ENCODE data around the gene FADS3. TPM values are rescaled to one million over a fixed set of nuclear protein-coding genes. Genes with fewer than 3 reads are reported as not detected.

FADS3 gene
- total RNA-seq, 1 donor from 2014 or later = 127 TPM

DNA sequence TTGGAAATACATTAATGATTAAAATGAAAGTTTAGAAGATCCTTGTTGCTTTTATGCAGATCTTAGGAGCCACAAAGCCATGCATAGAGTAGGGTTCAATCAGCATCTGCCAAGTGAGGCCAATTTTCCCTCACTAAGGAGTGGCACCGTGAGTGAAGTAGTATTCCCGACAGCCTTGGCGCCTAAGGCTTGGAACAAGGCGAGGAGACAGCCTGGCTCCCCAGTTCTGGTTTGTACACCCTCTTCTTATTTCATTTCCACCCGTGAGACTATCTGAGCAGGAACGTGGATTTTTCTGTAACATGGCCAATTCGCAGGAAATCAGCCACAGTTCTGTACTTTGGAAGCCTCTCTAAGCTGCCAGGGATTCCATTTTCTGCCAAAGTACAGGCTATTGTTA is 40.7 kb downstream of the FADS3 start:
- ATAC-seq = no peak
- no peak for DNase-seq (ENCODE audit: low spot score)
- intact Hi-C loops (cut with DNase I) = no loop called here

GRCh38 chr11:61848631-61849030 is 42.7 kb downstream of the FADS3 start:
- ATAC-seq (no peak), DNase-seq (ENCODE audit: low spot score) (no peak)
- intact Hi-C loops (cut with DNase I) = no loop called here

- DNase-seq (ENCODE audit: low spot score) = no peak
Measured at GRCh38 chr11:61847914-61848581, 43.3 kb downstream of the FADS3 start.

GRCh38 chr11:61846362-61847020 is 44.9 kb downstream of the FADS3 start:
- DNase-seq (ENCODE audit: low spot score) = no peak
- intact Hi-C loops (cut with DNase I) = no loop called here
- ATAC-seq = peak; percentile 67

More at GRCh38 chr11:61847914-61848581, 43.3 kb downstream of the FADS3 start:
- ATAC-seq = no peak
- intact Hi-C loops (cut with DNase I) = no loop called here

GRCh38 chr11:61844909-61845565 is 46.3 kb downstream of the FADS3 start:
- intact Hi-C loops (cut with DNase I) = no loop called here
- DNase-seq (ENCODE audit: low spot score) (no peak), ATAC-seq (peak; percentile 16)

- intact Hi-C loops (cut with DNase I) = no loop called here
- ATAC-seq (no peak), DNase-seq (ENCODE audit: low spot score) (no peak)
Measured at GRCh38 chr11:61842528-61842820, 48.9 kb downstream of the FADS3 start.

DNA sequence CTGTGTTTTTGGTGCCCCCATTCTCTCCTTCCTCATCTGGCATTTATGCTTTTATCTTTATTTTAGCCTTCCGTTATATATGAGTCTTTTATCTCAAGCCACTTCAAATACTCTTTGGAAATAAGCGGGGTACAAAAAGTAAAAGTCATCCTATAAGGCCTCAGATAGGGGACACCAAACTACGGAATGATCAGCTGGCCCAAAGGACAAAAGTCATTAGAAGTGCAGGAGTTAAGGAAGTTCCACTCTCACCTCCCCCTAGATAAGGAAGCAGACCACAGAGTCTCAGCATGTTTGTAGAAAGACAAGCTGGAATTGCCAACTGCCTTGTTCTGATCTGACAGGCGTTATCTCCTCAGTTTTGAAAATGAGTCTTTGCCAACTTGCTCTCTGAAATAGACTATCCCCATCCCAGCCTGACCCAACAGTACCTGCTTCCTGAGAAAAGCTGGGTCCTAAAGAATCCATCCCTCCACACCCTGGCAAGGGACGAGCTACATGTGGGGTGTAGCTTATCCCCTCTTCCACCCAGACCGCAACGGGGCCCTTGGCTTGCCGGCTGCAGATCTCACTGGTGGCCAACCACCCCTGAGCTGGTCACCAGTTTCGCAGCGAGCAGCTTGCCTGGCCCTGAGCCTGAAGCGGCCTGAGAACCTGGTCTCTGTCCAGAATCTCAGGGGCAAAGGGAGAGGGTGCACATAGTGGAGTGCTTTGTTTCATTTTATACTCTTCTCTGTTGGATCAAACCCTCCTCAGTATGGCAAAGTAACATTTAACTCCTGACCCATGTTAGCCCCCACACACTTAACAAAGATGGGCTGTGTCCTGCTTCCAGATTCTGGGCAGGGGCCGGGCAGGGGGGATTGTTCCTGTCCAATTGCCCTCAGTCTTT is 49.5 kb downstream of the FADS3 start:
- no peak for DNase-seq (ENCODE audit: low spot score)
- no peak for ATAC-seq

DNA sequence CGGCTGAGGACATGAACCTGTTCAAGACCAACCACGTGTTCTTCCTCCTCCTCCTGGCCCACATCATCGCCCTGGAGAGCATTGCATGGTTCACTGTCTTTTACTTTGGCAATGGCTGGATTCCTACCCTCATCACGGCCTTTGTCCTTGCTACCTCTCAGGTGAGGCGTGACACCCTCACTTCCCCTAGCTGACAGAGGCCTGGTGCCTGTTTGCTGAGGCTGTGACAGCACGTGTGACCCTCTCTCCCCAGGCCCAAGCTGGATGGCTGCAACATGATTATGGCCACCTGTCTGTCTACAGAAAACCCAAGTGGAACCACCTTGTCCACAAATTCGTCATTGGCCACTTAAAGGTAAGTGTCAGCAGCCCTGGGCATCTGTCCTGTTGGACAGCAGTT is 51.0 kb downstream of the FADS3 start:
- DNase-seq (ENCODE audit: low spot score) (no peak), ATAC-seq (no peak)
- intact Hi-C loops (cut with DNase I) = no loop called here

More for the DNA sequence above, 49.5 kb downstream of the FADS3 start:
- intact Hi-C loops (cut with DNase I) = no loop called here

DNA sequence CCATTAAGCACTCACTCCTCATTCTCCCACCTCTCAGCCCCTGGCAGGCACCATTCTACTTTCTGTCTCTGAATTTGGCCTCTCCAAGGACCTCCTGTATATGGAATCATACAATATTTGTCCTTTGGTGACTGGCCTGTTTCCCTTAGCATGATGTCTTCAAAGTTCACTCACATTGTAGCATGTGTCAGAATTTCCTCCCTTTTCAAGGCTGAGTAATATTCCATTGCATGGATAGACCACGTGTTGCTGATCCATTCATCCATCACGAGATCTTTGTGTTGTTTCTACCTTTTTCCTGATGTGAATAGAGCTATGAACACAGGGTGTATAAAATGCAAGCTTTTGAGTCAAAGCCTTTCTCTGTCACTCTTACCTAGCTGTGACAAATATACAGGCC is 51.6 kb downstream of the FADS3 start:
- intact Hi-C loops (cut with DNase I) = no loop called here
- ATAC-seq (no peak), DNase-seq (ENCODE audit: low spot score) (no peak)

DNA sequence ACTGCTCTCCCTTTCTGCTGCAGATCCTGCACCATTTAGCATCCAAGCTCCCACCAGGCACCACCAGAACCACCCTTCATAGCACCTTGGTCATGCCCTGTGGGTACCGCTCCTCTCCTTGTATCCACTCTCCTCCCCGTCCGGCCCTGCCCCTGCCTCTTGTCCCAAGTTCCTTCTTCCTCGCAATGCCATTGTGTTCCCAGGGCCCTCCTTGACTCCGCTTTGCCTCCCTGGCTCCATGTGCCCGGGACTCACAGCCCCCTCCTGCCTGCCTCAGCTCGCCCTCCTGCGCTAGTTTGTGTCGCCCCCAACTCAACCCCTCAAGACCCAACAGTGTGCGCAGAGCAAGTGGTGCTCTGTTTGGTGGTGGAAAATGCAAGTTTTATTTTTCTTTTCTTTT is 52.4 kb downstream of the FADS3 start:
- ATAC-seq (no peak), DNase-seq (ENCODE audit: low spot score) (no peak)
- intact Hi-C loops (cut with DNase I) = no loop called here

GRCh38 chr11:61838501-61838900 is 52.8 kb downstream of the FADS3 start:
- ATAC-seq = no peak
- intact Hi-C loops (cut with DNase I) = no loop called here
- DNase-seq (ENCODE audit: low spot score) = no peak

GRCh38 chr11:61837411-61838005 is 53.8 kb downstream of the FADS3 start:
- DNase-seq (ENCODE audit: low spot score) (no peak), ATAC-seq (no peak)
- intact Hi-C loops (cut with DNase I) = no loop called here

DNA sequence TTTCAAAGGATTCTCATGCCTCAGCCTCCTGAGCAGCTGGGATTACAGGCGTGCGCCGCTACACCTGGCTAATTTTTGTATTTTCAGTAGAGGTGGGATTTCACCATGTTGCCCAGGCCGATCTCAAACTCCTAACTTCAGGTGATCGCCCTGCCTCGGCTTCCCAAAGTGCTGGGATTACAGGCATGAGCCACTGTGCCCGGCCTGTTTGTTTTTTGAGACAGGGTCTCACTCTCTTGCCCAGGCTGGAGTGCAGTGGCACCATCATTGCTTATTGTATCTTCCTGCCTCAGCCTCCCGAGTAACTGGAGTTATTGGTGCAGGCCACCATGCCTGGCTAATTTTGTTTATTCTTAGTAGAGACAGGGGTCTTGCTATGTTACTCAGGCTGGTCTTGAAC is 55.2 kb downstream of the FADS3 start:
- intact Hi-C loops (cut with DNase I) = no loop called here
- no peak for DNase-seq (ENCODE audit: low spot score)
- ATAC-seq = no peak

DNA sequence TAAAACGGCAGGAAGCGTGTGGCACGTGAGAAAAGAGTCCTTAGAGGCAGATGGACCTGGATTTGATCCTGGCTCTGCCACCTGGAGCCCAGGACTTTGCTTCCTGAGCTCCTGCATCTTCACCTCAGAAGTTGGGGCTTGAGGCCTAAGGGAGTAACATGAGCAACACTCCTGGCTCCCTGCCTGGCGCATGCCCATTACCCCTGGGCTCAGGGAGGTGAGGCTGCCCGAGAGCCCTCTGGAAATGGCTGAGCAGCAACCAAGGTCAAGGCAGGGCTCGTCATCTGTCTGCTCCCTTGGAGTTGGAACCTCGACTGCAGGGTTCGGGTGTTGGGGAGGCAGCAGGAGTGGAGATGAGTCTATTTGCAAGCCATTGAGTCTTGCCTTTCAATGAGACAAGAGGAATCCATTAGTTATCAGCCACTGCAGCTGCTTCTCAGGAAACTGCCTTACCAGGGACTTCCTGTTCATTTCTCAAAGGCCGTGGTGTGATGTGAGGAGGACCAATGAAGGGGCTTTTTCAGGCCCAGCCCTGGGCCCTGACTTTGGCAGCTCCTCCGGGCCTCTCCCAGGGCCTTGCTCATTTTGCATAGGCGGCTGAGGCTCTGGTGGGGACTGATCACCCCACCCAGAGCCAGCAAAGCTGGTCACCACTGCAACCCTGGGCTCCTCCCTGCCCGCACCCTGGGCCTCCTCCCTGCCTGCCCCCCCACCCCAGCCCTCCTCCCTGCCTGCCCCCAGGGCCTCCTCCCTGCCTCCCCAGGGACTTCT is 56.9 kb downstream of the FADS3 start:
- no peak for DNase-seq (ENCODE audit: low spot score)
- ATAC-seq = peak; percentile 74
- intact Hi-C loops (cut with DNase I) = no loop called here

- DNase-seq (ENCODE audit: low spot score) = no peak
- peak; percentile 20 for ATAC-seq
- intact Hi-C loops (cut with DNase I) = no loop called here
Measured at GRCh38 chr11:61833926-61834277, 57.4 kb downstream of the FADS3 start.

DNA sequence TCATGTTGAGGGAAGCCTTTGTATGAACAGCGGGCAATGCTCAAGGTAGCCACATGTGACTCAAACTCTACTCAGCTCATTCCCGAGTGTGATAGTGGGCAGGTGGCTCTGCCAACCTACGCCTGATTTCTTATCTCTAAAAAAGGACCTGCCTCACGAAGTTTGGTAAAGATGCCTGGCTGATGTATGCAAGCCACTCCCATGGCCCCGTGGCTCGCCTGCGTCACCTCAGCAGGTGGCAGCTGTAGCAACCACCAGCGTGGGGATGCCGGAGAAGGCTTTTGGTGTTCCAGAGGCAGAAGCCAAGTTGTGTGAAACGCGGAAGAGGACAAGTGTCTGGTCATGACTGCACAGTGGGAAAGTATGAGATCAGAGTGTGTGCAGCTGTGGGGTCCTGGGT is 57.9 kb downstream of the FADS3 start:
- intact Hi-C loops (cut with DNase I) = no loop called here
- ATAC-seq (no peak), DNase-seq (ENCODE audit: low spot score) (no peak)

GRCh38 chr11:61832754-61833153 is 58.6 kb downstream of the FADS3 start:
- no peak for DNase-seq (ENCODE audit: low spot score)
- intact Hi-C loops (cut with DNase I) = no loop called here
- no peak for ATAC-seq

- no peak for DNase-seq (ENCODE audit: low spot score)
- intact Hi-C loops (cut with DNase I) = no loop called here
- no peak for ATAC-seq
Measured at GRCh38 chr11:61832207-61832606, 59.1 kb downstream of the FADS3 start.

Measured in sciatic nerve (tissue), 2 donors.